Measurements from ENCODE around the gene ATP2A2.
"Not testable (repeated sequence)": the region's sequence is repeated elsewhere in the genome, so short reads cannot be mapped to it uniquely, and the experiment has no call there.

The ATP2A2 gene

GRCh38 chr12:110343736-110344555, 62.9 kb downstream of the ATP2A2 start:
- no peak for DNase-seq

- no peak for DNase-seq
Measured at GRCh38 chr12:110344657-110345056, 63.6 kb downstream of the ATP2A2 start.

GRCh38 chr12:110345176-110345661, 64.2 kb downstream of the ATP2A2 start:
- no peak for DNase-seq

GRCh38 chr12:110345963-110346362, 64.9 kb downstream of the ATP2A2 start:
- no peak for DNase-seq

GRCh38 chr12:110347767-110348166, 66.7 kb downstream of the ATP2A2 start:
- DNase-seq, result no peak

- no peak for DNase-seq
Measured at GRCh38 chr12:110348431-110349059, 67.5 kb downstream of the ATP2A2 start.

GRCh38 chr12:110349096-110349495, 68.0 kb downstream of the ATP2A2 start:
- no peak for DNase-seq

- no peak for DNase-seq
Measured at GRCh38 chr12:110349514-110350151, 68.6 kb downstream of the ATP2A2 start.

- no peak for DNase-seq
Measured at GRCh38 chr12:110351119-110351518, 70.1 kb downstream of the ATP2A2 start.

- no peak for DNase-seq
Measured at GRCh38 chr12:110352401-110352800, 71.4 kb downstream of the ATP2A2 start.

GRCh38 chr12:110353211-110353965, 72.3 kb downstream of the ATP2A2 start:
- no peak for DNase-seq

- DNase-seq, result no peak
Measured at GRCh38 chr12:110354172-110354780, 73.2 kb downstream of the ATP2A2 start.

GRCh38 chr12:110355073-110355472, 74.0 kb downstream of the ATP2A2 start:
- no peak for DNase-seq

- not testable (repeated sequence) for DNase-seq
Measured at GRCh38 chr12:110358384-110359097, 77.5 kb downstream of the ATP2A2 start.

GRCh38 chr12:110361216-110361615, 80.2 kb downstream of the ATP2A2 start:
- no peak for DNase-seq

GRCh38 chr12:110365489-110366320, 84.7 kb downstream of the ATP2A2 start:
- no peak for DNase-seq

- no peak for DNase-seq
Measured at GRCh38 chr12:110366321-110367142, 85.5 kb downstream of the ATP2A2 start.

- DNase-seq, result no peak
Measured at GRCh38 chr12:110367181-110367864, 86.3 kb downstream of the ATP2A2 start.

- DNase-seq, result no peak
Measured at GRCh38 chr12:110369992-110370391, 88.9 kb downstream of the ATP2A2 start.

All from cortex of kidney (tissue), 1 donor.